ENCODE measurements around the gene OR52E2. TPM values are rescaled to one million over a fixed set of nuclear protein-coding genes. Genes with fewer than 3 reads are reported as not detected.

Gene OR52E2
- total RNA-seq, 2 donors from 2014 or later = not detected

- intact Hi-C loops (cut with DNase I, micrococcal nuclease) = no loop called here
- DNase-seq (no peak), ATAC-seq (no peak)
These were observed 22.8 kb downstream of the OR52E2 start for GRCh38 chr11:5036669-5037068.

- intact Hi-C loops (cut with DNase I, micrococcal nuclease) = no loop called here
These were observed 37.4 kb downstream of the OR52E2 start for GRCh38 chr11:5021996-5022395.

GRCh38 chr11:5013012-5013411 lies 46.4 kb downstream of the OR52E2 start:
- ATAC-seq = no peak
- DNase-seq = no peak
- intact Hi-C loops (cut with DNase I, micrococcal nuclease) = no loop called here

More at GRCh38 chr11:5021996-5022395, 37.4 kb downstream of the OR52E2 start:
- ATAC-seq = no peak
- DNase-seq = no peak

- intact Hi-C loops (cut with DNase I, micrococcal nuclease) = no loop called here
- ATAC-seq = no peak
- no peak for DNase-seq
These were observed 48.2 kb downstream of the OR52E2 start for GRCh38 chr11:5011254-5011653.

Other genes starting within 250 kb of the OR52E2 start
- not detected for gene OR51F2, start 238.3 kb downstream of the OR52E2 start, total RNA-seq
- gene OR51S1, start 210.4 kb downstream of the OR52E2 start, total RNA-seq = not detected
- gene OR51T1, start 177.7 kb downstream of the OR52E2 start, total RNA-seq = not detected
- gene OR51A7, start 155.8 kb downstream of the OR52E2 start, total RNA-seq = not detected
- gene OR51G2, start 140.3 kb downstream of the OR52E2 start, total RNA-seq = not detected
- gene OR51G1, start 135.3 kb downstream of the OR52E2 start, total RNA-seq = not detected
- gene OR51A4, start 112.0 kb downstream of the OR52E2 start, total RNA-seq = not detected
- gene OR51A2, start 103.9 kb downstream of the OR52E2 start, total RNA-seq = not detected
- not detected for gene OR51L1, start 64.8 kb downstream of the OR52E2 start, total RNA-seq
- gene OR52J3, start 13.1 kb downstream of the OR52E2 start, total RNA-seq = not detected
- not detected for gene OR52E1, start 9.9 kb upstream of the OR52E2 start, total RNA-seq
- gene OR52A5, start 78.7 kb upstream of the OR52E2 start, total RNA-seq = not detected
- gene OR52A1, start 95.1 kb upstream of the OR52E2 start, total RNA-seq = not detected
- not detected for gene OR51V1, start 141.1 kb upstream of the OR52E2 start, total RNA-seq
- gene HBB, start 167.4 kb upstream of the OR52E2 start, total RNA-seq = 10 to 100 TPM in 1 of 2 donors, 1 to 10 TPM in 1; 9.3 to 25.8 TPM
- not detected for gene HBD, start 174.9 kb upstream of the OR52E2 start, total RNA-seq
- gene HBG1, start 190.2 kb upstream of the OR52E2 start, total RNA-seq = not detected
- not detected for gene HBG2, start 195.2 kb upstream of the OR52E2 start, total RNA-seq
- gene HBE1, start 210.3 kb upstream of the OR52E2 start, total RNA-seq = not detected
- gene OR51B4, start 242.3 kb upstream of the OR52E2 start, total RNA-seq = not detected